SKM-1 (cell line): ENCODE data around the gene CRYGD.
A peak's percentile ranks its signal among the peaks of the same experiment; 100 is the strongest.
"Not testable (repeated sequence)": the region's sequence is repeated elsewhere in the genome, so short reads cannot be mapped to it uniquely, and the experiment has no call there.

ENCODE experiments used
- DNase-seq: peaks from one replicate; lab custom pipeline; 2025; ENCODE audit not compliant: unreplicated experiment; lab: John Stamatoyannopoulos, UW

The CRYGD gene

GRCh38 chr2:208124013-208124715, at the start of gene CRYGD:
CRYGD (minus strand) TSS chr2:208124524; CDS start chr2:208124473, 51 bp downstream.
- not testable (repeated sequence) for DNase-seq

GRCh38 chr2:208172125-208172524, 47.8 kb upstream of the CRYGD start:
- peak; percentile 68 for DNase-seq

GRCh38 chr2:208164951-208165755, 40.8 kb upstream of the CRYGD start:
- no peak for DNase-seq

GRCh38 chr2:208163489-208163888, 39.2 kb upstream of the CRYGD start, which contains the start of gene CRYGA:
CRYGA (minus strand) TSS chr2:208163589; CDS start chr2:208163556, 33 bp downstream.
- DNase-seq = no peak

- DNase-seq = no peak
Observed at GRCh38 chr2:208156439-208156838, 32.1 kb upstream of the CRYGD start.

- DNase-seq = no peak
Observed at GRCh38 chr2:208153156-208153555, 28.8 kb upstream of the CRYGD start.

- DNase-seq = peak; percentile 55
Observed at GRCh38 chr2:208150956-208151355, 26.6 kb upstream of the CRYGD start.

- DNase-seq = no peak
Observed at GRCh38 chr2:208150094-208150493, 25.8 kb upstream of the CRYGD start.

- no peak for DNase-seq
Observed at GRCh38 chr2:208148803-208149202, 24.5 kb upstream of the CRYGD start.

GRCh38 chr2:208147759-208148158, 23.4 kb upstream of the CRYGD start:
- no peak for DNase-seq

- DNase-seq = no peak
Observed at GRCh38 chr2:208147008-208147407, 22.7 kb upstream of the CRYGD start.

- no peak for DNase-seq
Observed at GRCh38 chr2:208146006-208146405, 21.7 kb upstream of the CRYGD start, which contains the start of gene CRYGB. CRYGB (minus strand) TSS chr2:208146158; CDS start chr2:208146120, 38 bp downstream.

GRCh38 chr2:208142925-208143799, 18.8 kb upstream of the CRYGD start:
- DNase-seq = no peak

GRCh38 chr2:208142240-208142924, 18.1 kb upstream of the CRYGD start:
- no peak for DNase-seq

- no peak for DNase-seq
Observed at GRCh38 chr2:208139447-208139846, 15.1 kb upstream of the CRYGD start.

GRCh38 chr2:208138334-208138733, 14.0 kb upstream of the CRYGD start:
- not testable (repeated sequence) for DNase-seq

GRCh38 chr2:208136716-208137094, 12.4 kb upstream of the CRYGD start:
- no peak for DNase-seq

- no peak for DNase-seq
Observed at GRCh38 chr2:208135794-208136715, 11.7 kb upstream of the CRYGD start.

- peak; percentile 36 for DNase-seq
Observed at GRCh38 chr2:208134928-208135586, 10.7 kb upstream of the CRYGD start.
